ENCODE data around the gene TMEM59.

DNA sequence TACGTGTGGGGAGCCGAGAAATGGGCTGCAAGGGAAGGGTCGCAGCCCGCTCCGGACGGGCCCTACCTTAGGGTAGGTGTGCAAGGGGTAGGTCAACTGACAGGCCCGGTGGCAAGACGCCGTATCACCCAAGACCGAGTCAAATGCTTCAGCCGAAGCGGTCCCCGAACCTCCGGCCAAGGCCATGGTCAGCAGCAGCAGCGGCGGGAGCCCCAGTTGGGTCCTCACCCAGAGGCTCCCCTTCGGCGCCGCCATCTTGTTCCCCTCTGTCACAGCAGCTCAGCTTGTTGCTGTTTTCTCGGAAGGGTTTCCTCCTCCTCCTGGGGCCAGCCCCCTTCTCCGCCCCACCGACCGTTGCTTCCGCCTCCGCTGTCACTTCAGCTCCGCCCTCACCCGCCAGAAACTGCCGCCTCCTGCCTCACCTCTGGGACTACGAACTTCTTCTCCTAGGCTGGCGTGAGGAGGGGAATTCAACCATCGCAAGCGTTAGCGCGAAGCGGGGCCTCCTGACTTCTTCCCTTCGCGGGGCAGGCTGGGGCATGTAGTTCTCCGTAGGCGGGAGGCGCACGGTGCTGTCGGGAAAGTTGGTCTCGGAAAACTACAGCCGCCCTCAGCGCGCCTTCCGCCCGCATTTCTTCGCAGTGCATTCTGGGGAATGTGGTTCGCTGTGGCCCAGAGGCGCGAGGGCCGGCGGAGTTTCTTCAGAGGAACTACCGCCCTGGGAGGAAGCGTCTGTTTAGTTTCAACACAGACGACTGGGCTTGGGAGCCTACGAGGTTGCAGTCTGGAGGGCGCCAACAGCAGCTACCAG, at the start of gene TMEM59, which contains the start of gene TCEANC2:
- TF ChIP-seq, protein P1, sequence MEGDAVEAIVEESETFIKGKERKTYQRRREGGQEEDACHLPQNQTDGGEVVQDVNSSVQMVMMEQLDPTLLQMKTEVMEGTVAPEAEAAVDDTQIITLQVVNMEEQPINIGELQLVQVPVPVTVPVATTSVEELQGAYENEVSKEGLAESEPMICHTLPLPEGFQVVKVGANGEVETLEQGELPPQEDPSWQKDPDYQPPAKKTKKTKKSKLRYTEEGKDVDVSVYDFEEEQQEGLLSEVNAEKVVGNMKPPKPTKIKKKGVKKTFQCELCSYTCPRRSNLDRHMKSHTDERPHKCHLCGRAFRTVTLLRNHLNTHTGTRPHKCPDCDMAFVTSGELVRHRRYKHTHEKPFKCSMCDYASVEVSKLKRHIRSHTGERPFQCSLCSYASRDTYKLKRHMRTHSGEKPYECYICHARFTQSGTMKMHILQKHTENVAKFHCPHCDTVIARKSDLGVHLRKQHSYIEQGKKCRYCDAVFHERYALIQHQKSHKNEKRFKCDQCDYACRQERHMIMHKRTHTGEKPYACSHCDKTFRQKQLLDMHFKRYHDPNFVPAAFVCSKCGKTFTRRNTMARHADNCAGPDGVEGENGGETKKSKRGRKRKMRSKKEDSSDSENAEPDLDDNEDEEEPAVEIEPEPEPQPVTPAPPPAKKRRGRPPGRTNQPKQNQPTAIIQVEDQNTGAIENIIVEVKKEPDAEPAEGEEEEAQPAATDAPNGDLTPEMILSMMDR (IDR thresholded peaks at IDR 0.05) = peak in 3 of 6 experiments; percentile 16 to 26 (median 19)
- TF ChIP-seq POLR2A (IDR thresholded peaks at IDR 0.05) = peak; percentile 75 to 81

Data from Peyer's patch (tissue), 4 donors.